Right cardiac atrium (tissue), 5 donors: ENCODE results near the gene TMCC1. TPM values are rescaled to one million over a fixed set of nuclear protein-coding genes. Genes with fewer than 3 reads are reported as not detected.

Source experiments
- polyA plus RNA-seq: library from polyadenylated mRNA; stranded (reverse); fragments of 200-250 nt; gene quantifications from one replicate; pipeline ENCODE4 v1.2.3, GENCODE V29; 2013
- total RNA-seq, 4 donors: library from RNA; stranded (reverse); fragmentation: NEBNext Ultra II Directional; extraction: Animal tissue kit (Norgen Biotek cat#: 25700); gene quantifications; one replicate each; pipeline ENCODE4 v1.2.1, GENCODE V29; 2021
- donor health status: healthy with polysubstance abuse.
- donor health status: DM: no; HTN: yes; CAD: no.
- donor health status: DM: no; HTN: no; CAD: no.
- donor health status: DM: no; HTN: yes; CAD: no; lungs with severe emphysema.
- donor health status: DM: yes; HTN: yes; CAD: no.

The TMCC1 gene
- total and polyA plus RNA-seq, 5 donors, result 12.9 to 45.0 (median 42.9) TPM

Other genes starting within 250 kb of the TMCC1 start
- gene TRH, start 81.0 kb upstream of the TMCC1 start, total RNA-seq, result not detected
- not detected for gene TRH, start 81.0 kb upstream of the TMCC1 start, polyA plus RNA-seq
- under 1 TPM in 2 of 4 donors, not detected in 2; 0.53 to 0.89 TPM for gene ALG1L2, start 188.1 kb upstream of the TMCC1 start, total RNA-seq
- not detected for gene ALG1L2, start 188.1 kb upstream of the TMCC1 start, polyA plus RNA-seq